ENCODE measurements around the gene CTTN. TPM values are rescaled to one million over a fixed set of nuclear protein-coding genes. Genes with fewer than 3 reads are reported as not detected.

Gene CTTN
- total and polyA plus RNA-seq, 9 of the 15 experiments (the other 6 are each of a cell fraction or from before 2014, with no cell fraction given) = 9.9 to 158 (median 99.7) TPM

GRCh38 chr11:70467201-70468085 is 69.1 kb downstream of the CTTN start (continued):
- peak; percentile 51 for TF ChIP-seq ZNF740 (CRISPR knock-in tag; IDR thresholded peaks at IDR 0.05)
- no peak for TF ChIP-seq ZNF740 (tag; IDR thresholded peaks at IDR 0.05)
- no peak for TF ChIP-seq GTF2F1 (IDR thresholded peaks at IDR 0.05; ENCODE audit: low read depth, low read length)
- TF ChIP-seq DEAF1 (CRISPR knock-in tag; IDR thresholded peaks at IDR 0.05) = peak; percentile 54
- peak; percentile 83 to 89 (median 88) for TF ChIP-seq CTCF (IDR thresholded peaks at IDR 0.05 in 2 of 3, conservative IDR thresholded peaks at IDR 0.05 in 1 of 3; ENCODE audit: insufficient read depth in 2 of 3, low read depth in 1 of 3, low read length in 3 of 3)
- no peak for TF ChIP-seq NKRF (IDR thresholded peaks at IDR 0.05; ENCODE audit: borderline replicate concordance)
- no peak for TF ChIP-seq NR2C1 (IDR thresholded peaks at IDR 0.05)
- no peak for TF ChIP-seq NR2C1 (tag; IDR thresholded peaks at IDR 0.05)
- TF ChIP-seq PBX2 (CRISPR knock-in tag; IDR thresholded peaks at IDR 0.05; ENCODE audit: low read depth) = no peak
- TF ChIP-seq PBX2 (tag; conservative IDR thresholded peaks at IDR 0.05; ENCODE audit: low read depth) = peak; percentile 90
- peak; percentile 61 for TF ChIP-seq SMC3 (conservative IDR thresholded peaks at IDR 0.05; ENCODE audit: insufficient read depth, low read depth, low read length)
- peak; percentile 82 to 83 for TF ChIP-seq RAD21 (CRISPR knock-in tag; conservative IDR thresholded peaks at IDR 0.05 in 1 of 2, IDR thresholded peaks at IDR 0.05 in 1 of 2)
- no peak for TF ChIP-seq NR4A1 (CRISPR knock-in tag; IDR thresholded peaks at IDR 0.05)
- no peak for TF ChIP-seq NR4A1 (tag; IDR thresholded peaks at IDR 0.05)
- TF ChIP-seq SNAPC5 (CRISPR knock-in tag; IDR thresholded peaks at IDR 0.05) = no peak

All from K562 (cell line).